Suppressor macrophage treated with lipopolysaccharide for 1 hour (primary cell): Measurements from ENCODE around the gene SIPA1L3.

Experiments
- DNase-seq, 3 donors: peaks; one replicate each; pipeline ENCODE4 v3.0.0-alpha.2; 2020 to 2022

Gene SIPA1L3

DNA sequence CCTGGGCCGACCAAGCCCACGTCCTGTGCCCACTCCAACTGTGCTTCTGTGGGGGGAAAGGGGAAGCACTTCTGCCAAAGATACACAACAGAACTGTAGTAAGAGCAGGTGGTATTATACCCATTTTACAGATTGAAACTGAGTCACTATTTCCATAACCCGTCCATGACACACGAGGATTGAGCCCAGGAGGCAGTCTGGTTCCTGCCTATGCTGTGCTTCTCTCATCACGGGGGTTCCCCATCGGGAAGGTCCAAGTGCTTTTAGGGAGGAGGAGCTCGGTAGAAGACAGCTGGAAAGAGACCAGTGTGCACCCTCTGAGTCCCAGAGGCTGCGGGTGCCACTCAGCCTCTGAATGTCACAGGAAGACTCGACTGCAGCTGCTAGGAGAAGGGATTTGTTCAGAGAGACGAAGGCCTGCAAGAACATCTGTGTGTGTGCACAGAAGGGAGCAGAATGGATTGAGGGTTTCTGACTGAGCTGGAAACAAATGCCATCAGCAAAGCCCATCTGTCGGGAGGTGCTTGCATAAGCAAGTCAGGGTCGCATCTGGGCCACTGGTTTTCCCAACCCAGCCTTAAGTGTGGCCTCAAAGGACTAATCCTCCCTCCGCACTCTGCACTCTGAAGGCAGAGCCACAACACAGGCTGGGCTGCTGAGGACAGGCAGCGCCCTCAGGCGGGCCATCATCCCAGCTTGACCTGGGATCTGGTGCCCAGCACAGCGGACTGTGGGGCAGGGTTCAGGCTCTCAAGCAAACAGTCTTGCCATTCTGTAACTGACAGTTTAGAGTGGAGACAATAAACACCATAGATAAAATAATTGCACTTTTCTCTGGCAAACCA, 167.1 kb downstream of the SIPA1L3 start:
- DNase-seq: peak; percentile 10 to 28 (median 23)

- no peak for DNase-seq
These were observed 169.3 kb downstream of the SIPA1L3 start for GRCh38 chr19:38076337-38076736.

- DNase-seq: no peak
These were observed 171.4 kb downstream of the SIPA1L3 start for GRCh38 chr19:38078302-38078930.

DNA sequence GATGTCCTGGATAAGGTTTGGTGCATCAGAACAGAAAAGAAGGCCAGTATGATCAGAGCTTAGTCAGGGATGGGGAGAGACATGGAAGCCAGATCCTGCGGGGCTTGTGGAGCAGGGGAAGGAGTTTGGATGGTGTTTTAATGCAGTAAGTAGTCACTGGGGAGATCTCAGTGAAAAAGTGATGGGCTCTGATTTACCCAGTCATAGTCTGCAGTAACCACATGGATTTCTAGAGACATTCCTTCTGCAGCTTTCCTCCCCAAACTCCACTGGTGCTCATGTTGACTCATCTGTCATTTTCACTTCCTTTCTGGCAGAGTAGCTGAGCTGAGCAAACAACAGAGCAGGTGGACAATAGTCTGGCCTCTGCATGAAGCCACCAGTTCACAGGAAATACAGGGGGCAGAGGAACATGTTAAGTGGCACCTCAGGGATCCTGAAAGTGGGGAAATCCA, 172.9 kb downstream of the SIPA1L3 start:
- DNase-seq: peak; percentile 62 to 76 (median 66)

GRCh38 chr19:38081547-38082255, 174.7 kb downstream of the SIPA1L3 start:
- DNase-seq: no peak

DNA sequence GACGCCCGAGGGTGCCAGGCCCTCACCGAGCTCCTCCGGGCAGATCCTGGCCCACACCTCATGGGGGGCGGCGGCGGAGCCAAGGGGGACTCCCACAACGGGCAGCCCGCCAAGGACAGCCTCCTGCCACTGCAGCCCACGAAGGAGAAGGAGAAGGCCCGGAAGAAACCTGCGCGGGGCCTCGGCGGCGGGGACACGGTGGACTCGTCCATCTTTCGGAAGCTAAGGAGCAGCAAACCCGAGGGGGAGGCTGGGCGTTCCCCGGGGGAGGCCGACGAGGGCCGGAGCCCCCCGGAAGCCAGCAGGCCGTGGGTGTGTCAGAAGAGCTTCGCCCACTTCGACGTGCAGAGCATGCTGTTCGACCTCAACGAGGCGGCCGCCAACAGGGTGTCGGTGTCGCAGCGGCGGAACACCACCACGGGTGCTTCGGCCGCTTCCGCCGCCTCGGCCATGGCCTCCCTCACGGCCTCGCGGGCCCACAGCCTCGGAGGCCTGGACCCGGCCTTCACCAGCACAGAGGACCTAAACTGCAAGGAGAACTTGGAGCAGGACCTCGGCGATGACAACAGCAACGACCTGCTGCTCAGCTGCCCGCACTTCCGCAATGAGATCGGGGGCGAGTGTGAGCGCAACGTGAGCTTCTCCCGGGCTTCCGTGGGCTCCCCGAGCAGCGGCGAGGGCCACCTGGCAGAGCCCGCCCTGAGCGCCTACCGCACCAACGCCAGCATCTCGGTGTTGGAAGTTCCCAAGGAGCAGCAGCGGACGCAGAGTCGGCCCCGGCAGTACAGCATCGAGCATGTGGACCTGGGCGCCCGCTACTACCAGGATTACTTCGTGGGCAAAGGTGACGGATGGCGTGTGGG, 175.5 kb downstream of the SIPA1L3 start:
- DNase-seq: no peak

GRCh38 chr19:38084196-38084595, 177.2 kb downstream of the SIPA1L3 start:
- DNase-seq: no peak

GRCh38 chr19:38089440-38089839, 182.4 kb downstream of the SIPA1L3 start:
- no peak for DNase-seq

GRCh38 chr19:38093154-38093553, 186.1 kb downstream of the SIPA1L3 start:
- DNase-seq: no peak

- no peak for DNase-seq
These were observed 186.6 kb downstream of the SIPA1L3 start for GRCh38 chr19:38093587-38093986.

DNA sequence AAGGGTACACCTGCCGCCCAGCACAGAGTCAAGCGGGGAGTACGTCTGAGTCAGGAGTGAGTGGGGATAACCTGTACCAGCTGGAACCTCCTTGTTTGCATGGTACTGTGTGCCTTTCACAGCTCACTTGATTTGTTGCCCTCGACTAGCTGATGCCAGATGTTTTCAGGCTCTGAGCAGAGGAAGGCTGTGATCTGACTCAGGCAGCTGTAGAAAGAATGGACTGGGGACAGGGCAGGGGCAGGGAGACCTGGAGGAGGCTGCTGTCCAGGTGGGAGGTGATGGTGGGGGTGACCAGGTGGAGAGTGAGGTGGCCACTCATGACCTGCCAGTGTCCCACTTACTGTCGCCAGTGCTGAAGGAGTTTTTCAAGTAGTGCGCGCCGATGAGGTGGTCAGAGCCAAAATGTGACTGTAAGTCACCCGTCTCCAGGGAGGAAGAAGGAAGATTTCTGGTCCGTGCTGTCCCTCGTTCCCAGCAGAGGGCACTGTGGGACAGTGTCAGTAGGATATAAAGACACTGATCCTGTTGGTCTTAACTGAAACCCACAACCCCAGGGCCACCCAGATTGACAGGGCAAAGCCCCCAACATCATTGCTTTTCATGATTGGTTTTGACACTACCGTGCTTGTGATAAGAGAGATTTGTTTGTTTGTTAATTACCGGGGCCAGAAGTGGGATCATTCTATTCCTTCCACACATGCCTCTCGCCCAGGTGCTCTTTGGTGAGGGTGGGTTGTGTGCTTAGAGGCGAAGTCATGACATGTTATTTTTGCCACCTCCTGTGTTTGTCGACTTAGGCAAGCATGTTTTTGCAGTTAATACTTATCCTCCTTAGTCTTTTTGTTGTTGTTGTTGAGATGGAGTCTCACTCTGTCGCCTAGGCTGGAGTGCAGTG, 188.7 kb downstream of the SIPA1L3 start:
- DNase-seq: peak; percentile 73 to 83 (median 81)

DNA sequence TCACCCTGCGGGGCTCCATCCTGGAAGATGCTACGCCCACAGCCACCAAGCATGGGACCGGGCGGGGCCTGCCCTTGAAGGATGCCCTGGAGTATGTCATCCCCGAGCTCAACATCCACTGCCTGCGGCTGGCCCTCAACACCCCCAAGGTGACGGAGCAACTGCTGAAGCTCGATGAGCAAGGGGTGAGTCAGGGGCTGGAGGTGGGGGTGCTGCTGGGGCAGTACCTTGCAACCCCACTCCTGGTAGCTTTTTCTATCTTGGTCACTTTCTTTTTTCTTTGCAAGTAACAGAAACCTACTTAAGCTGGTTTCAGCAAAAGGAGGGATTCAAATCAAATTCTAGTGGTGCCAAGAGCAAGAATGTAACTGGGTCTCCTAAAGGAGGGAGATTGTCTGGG, 193.0 kb downstream of the SIPA1L3 start:
- DNase-seq: no peak

GRCh38 chr19:38100589-38100988, 193.6 kb downstream of the SIPA1L3 start:
- no peak for DNase-seq

DNA sequence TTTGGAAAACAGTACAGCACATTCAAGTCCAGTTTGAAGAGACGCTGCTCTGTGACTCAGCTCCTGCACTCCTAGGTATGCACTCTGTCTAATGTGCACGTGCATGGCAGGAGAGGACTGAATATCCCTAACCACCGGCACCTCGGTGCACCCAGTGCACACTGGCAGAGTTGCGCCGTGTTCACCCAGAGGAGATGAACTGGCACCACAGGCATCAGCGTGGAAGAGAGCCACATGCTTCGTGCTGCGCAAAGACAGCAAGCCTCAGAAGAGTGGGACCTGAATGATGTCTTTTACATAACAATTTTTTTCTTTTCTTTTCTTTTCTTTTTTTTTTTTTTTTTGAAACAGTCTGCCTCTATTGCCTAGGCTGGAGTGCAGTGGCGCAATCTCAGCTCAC, 194.7 kb downstream of the SIPA1L3 start:
- DNase-seq: no peak

DNA sequence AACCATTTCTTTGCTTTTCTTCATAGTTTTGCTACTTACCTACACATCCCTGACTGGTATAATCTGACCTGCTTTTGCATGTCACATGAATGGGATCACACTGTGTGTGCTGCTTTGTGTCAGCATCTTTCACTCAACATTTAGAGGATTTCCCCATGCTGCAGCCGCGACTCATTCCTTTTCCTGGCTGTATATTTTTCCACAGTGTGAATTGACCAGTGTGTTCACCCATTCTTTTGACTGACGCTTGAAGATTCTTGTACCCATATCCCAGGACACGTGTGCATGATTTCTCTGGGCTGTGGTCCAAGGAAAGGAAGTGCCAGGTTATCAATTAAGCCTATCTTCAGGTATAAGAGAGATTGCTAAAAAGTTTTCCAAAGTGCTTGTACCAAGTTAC, 198.6 kb downstream of the SIPA1L3 start:
- no peak for DNase-seq

DNA sequence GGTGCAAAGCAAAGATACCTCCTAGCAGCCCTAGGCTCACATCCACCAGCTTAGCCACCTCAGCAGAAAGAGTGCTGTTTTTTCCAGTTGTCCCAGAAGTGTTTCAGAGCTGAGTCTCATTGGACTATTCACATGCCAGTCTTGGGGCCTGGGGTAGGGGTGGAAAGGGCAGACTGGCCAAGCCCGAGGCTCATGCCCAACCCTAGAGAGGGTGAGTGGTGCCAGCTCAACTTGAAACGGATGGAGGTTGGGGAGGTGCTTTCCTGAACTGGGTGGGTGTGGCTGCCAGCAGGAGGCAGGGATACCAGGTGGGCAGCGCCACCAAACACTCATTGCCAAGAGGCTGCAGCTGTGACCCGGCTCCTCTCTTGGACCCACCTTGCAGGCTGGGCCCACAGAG, 200.1 kb downstream of the SIPA1L3 start:
- no peak for DNase-seq

GRCh38 chr19:38111898-38112297, 204.9 kb downstream of the SIPA1L3 start:
- DNase-seq: no peak

DNA sequence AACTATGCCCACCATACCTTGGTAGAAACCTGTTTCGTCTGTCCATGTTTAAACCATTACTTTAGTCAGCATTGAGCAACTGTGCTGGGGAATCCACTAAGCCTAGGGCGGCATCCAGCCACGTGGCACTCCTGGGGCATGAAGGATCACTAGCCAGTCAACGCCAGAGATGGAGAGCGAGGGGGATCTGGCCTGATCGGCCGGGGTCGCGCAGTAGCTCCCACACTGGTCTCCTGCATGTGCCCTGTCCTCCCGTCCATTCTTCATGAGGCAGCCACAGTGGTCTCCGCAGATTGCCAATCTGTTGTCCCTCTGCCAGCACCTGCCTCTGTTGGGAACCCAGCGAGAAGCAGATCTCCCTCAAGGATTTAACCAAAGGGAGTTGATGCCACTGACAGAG, 207.6 kb downstream of the SIPA1L3 start:
- DNase-seq: no peak

GRCh38 chr19:38115271-38115802, 208.3 kb downstream of the SIPA1L3 start:
- no peak for DNase-seq

DNA sequence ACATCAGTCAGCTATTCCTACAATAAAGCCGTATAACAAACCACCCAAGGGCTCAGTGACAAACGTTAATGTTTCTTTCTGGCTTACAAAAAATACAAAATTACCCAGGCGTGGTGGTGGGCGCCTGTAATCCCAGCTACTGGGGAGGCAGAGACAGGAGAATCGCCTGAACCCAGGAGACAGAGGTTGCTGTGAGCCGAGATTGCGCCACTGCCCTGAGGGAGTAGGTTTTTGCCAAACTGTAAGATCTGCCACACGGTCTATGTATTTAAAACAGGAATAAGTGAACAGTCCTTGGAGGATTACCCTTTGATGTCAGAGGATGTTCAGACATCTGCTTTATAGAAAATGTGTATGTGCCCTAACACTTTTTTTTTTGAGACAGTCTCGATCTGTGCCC, 211.2 kb downstream of the SIPA1L3 start:
- no peak for DNase-seq

DNA sequence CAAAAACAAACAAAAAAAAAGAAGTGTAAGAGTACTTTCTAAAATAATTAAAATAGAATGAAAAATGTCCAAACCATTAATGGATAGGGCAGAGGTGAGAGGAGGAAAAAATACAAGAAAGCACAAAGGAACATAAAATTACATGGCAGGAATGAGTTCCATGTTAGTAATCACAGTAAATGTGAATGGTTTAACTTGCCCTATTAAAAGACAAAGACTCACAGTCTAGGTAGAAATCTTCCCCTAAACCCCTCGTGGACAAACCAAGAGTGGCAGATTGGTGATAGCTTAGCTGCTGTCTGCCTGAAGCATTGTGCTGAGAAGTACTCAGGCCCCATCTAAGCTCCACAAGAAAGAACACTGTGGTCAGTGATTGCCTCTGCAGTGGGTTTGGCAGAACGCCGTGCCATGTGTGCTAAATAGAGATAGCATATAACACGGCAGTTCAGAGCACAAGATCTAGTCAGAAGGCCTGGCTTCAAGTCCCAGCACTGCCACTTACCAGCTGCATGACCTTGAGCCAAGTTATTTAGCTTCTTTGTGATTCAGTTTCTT, 213.5 kb downstream of the SIPA1L3 start:
- no peak for DNase-seq
